Measurements from ENCODE around the gene ENPP7.

Gene ENPP7

GRCh38 chr17:79777894-79778503 is 47.3 kb downstream of the ENPP7 start, which contains the start of gene CBX2:
Gene CBX2 (plus strand): TSS chr17:79778148. CDS start chr17:79778236, 88 bp downstream.
- DNase-seq (ENCODE audit: low read depth, low spot score), result peak; percentile 92

GRCh38 chr17:79778504-79779083 is 47.9 kb downstream of the ENPP7 start:
- peak; percentile 33 for DNase-seq (ENCODE audit: low read depth, low spot score)

GRCh38 chr17:79779084-79779529 is 48.4 kb downstream of the ENPP7 start:
- DNase-seq (ENCODE audit: low read depth, low spot score), result peak; percentile 19

- DNase-seq (ENCODE audit: low read depth, low spot score), result no peak
These were observed 49.1 kb downstream of the ENPP7 start for GRCh38 chr17:79779661-79780365.

GRCh38 chr17:79781012-79781650 is 50.4 kb downstream of the ENPP7 start:
- DNase-seq (ENCODE audit: low read depth, low spot score), result no peak

GRCh38 chr17:79781736-79782575 is 51.2 kb downstream of the ENPP7 start:
- no peak for DNase-seq (ENCODE audit: low read depth, low spot score)

- no peak for DNase-seq (ENCODE audit: low read depth, low spot score)
These were observed 53.1 kb downstream of the ENPP7 start for GRCh38 chr17:79783891-79784290.

- no peak for DNase-seq (ENCODE audit: low read depth, low spot score)
These were observed 53.7 kb downstream of the ENPP7 start for GRCh38 chr17:79784353-79785016.

GRCh38 chr17:79785017-79785899 is 54.5 kb downstream of the ENPP7 start:
- DNase-seq (ENCODE audit: low read depth, low spot score), result no peak

GRCh38 chr17:79785900-79786810 is 55.4 kb downstream of the ENPP7 start:
- no peak for DNase-seq (ENCODE audit: low read depth, low spot score)

GRCh38 chr17:79786930-79787643 is 56.3 kb downstream of the ENPP7 start:
- no peak for DNase-seq (ENCODE audit: low read depth, low spot score)

GRCh38 chr17:79788455-79788854 is 57.7 kb downstream of the ENPP7 start:
- DNase-seq (ENCODE audit: low read depth, low spot score), result no peak

GRCh38 chr17:79788989-79789942 is 58.5 kb downstream of the ENPP7 start:
- no peak for DNase-seq (ENCODE audit: low read depth, low spot score)

- no peak for DNase-seq (ENCODE audit: low read depth, low spot score)
These were observed 59.4 kb downstream of the ENPP7 start for GRCh38 chr17:79789943-79790804.

GRCh38 chr17:79790805-79791734 is 60.3 kb downstream of the ENPP7 start:
- DNase-seq (ENCODE audit: low read depth, low spot score), result no peak

Data from astrocyte of the hippocampus (primary cell).